Gastrocnemius medialis (tissue), 4 donors: ENCODE measurements around the gene ACTBL2. TPM values are rescaled to one million over a fixed set of nuclear protein-coding genes. Genes with fewer than 3 reads are reported as not detected.

Source experiments
- ATAC-seq, 2 donors: fragments of 150-250 bp; one replicate each; pipeline ENCODE4 v1.9.1; 2016
- DNase-seq, 2 donors: peaks; one replicate each; pipeline ENCODE4 v3.0.0-alpha.2; 2019
- H3K27ac ChIP-seq, 4 donors: fragments of 200-600 bp; sonication (generic); 1 replicate in 1 of 4; 2 replicates in 3 of 4; pipeline ENCODE4 v1.5.1; 2016 to 2018; ENCODE audit warnings: mild to moderate bottlenecking in 2 of 4, moderate library complexity in 1 of 4
- H3K27me3 ChIP-seq, 3 donors: fragments of 200-600 bp; sonication (generic) in 2 of 3; 1 replicate in 1 of 3; 2 replicates in 2 of 3; pipeline versions ENCODE4 v1.5.1 to v1.6.0; 2016 to 2019; ENCODE audit warnings: mild to moderate bottlenecking in 1 of 3, moderate library complexity in 1 of 3
- H3K36me3 ChIP-seq, 2 donors: fragments of 200-600 bp; sonication (generic) in 1 of 2; one replicate each; pipeline ENCODE4 v1.5.1; 2017 to 2018
- H3K4me1 ChIP-seq, 2 donors: fragments of 200-600 bp; sonication (generic) in 1 of 2; one replicate each; pipeline ENCODE4 v1.5.1; 2016 to 2017; ENCODE audit warnings: mild to moderate bottlenecking in 2 of 2
- H3K4me3 ChIP-seq, 4 donors: fragments of 200-600 bp; sonication (generic) in 3 of 4; 1 replicate in 1 of 4; 2 replicates in 3 of 4; pipeline ENCODE4 v1.5.1; 2016 to 2019; ENCODE audit warnings: mild to moderate bottlenecking in 2 of 4
- H3K9me3 ChIP-seq, 3 donors: fragments of 200-600 bp; sonication (generic) in 2 of 3; 1 replicate in 1 of 3; 2 replicates in 2 of 3; pipeline ENCODE4 v1.5.1; 2016 to 2019
- CTCF ChIP-seq, 5 experiments: fragments of 450-650 bp in 3 of 5; fragments of 200-600 bp in 2 of 5; sonication (generic) in 2 of 5; IDR thresholded peaks in 4 of 5; conservative IDR thresholded peaks in 1 of 5; 1 replicate in 4 of 5; 2 replicates in 1 of 5; pipeline ENCODE4 v1.5.1; 2016 to 2019; ENCODE audit warnings: antibody characterized with exemption in 5 of 5, mild to moderate bottlenecking in 3 of 5, moderate library complexity in 3 of 5
- POLR2A ChIP-seq, 2 donors: fragments of 450-650 bp; IDR thresholded peaks; one replicate each; pipeline ENCODE4 v1.6.1; 2017; ENCODE audit warnings: antibody characterized with exemption in 2 of 2, mild to moderate bottlenecking in 2 of 2, moderate library complexity in 2 of 2
- in situ Hi-C, 4 donors: fragments of 200-750 bp; cut with MboI; loops; one replicate each; pipeline versions ENCODE4 v1.15.0 to v1.8.0; 2017; ENCODE audit warnings: low sequenced_read_pairs in 4 of 4
- intact Hi-C: fragments of 100-400 bp; cut with DNase I; formaldehyde crosslinking; loops from one replicate; pipeline ENCODE4 v1.15.1; 2023; ENCODE audit warnings: low total_unique reads
- total RNA-seq, 4 donors: library from RNA; depleted of rRNA; stranded (reverse); fragments of >200 nt; gene quantifications; one replicate each; pipeline versions ENCODE4 v1.1.0 to v1.2.3, GENCODE V29; 2016

The ACTBL2 gene
- total RNA-seq, 4 donors from 2014 or later = not detected

DNA sequence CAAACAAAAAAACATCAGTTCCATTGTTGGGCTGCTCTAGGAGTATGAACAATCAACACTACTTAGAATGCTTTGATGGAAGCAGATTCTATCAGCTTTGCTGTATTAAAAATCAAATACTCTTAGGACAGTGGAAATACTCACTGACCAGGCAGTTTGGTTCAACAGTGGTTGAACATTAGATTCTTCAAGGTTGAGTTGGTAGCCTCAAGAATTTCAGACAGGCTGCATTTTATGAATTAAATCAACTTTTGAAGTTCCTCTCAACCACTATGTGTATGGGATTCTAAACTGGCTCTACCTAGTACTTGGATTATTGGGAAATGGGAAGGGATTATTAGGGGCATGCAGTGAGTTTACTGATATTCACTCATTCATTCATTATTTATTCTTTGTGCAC, 35.0 kb downstream of the ACTBL2 start:
- Histone ChIP-seq H3K36me3 (no peaks in the 10 kb centered on the region), H3K9me3 (no peaks in the 10 kb centered on the region), H3K27ac (no peak overlapping the region), H3K27me3 (no peaks in the 10 kb centered on the region), H3K4me3 (no peak overlapping the region), H3K4me1 (peaks cover 3 to 8% of the 10 kb centered on the region in 2 donors)
- TF ChIP-seq CTCF (IDR thresholded peaks at IDR 0.05 in 4 of 5, conservative IDR thresholded peaks at IDR 0.05 in 1 of 5) (no peak), POLR2A (IDR thresholded peaks at IDR 0.05) (no peak)
- DNase-seq (no peak), ATAC-seq (no peak)
- in situ Hi-C loops = no loop called here
- intact Hi-C loops = no loop called here

- no peaks in the 10 kb centered on the region for H3K9me3 ChIP-seq
- TF ChIP-seq CTCF (IDR thresholded peaks at IDR 0.05 in 4 of 5, conservative IDR thresholded peaks at IDR 0.05 in 1 of 5) (no peak), POLR2A (IDR thresholded peaks at IDR 0.05) (no peak)
- DNase-seq (no peak), ATAC-seq (no peak)
- intact Hi-C loops = no loop called here
- no peak overlapping the region for H3K4me3 ChIP-seq
- no peaks in the 10 kb centered on the region for H3K27me3 ChIP-seq
- H3K36me3 ChIP-seq = no peaks in the 10 kb centered on the region
- no peak overlapping the region for H3K27ac ChIP-seq
- in situ Hi-C loops = no loop called here
- H3K4me1 ChIP-seq = peaks cover 5 to 11% of the 10 kb centered on the region in 2 donors
Measured at GRCh38 chr5:57446966-57447365, 35.6 kb downstream of the ACTBL2 start.

DNA sequence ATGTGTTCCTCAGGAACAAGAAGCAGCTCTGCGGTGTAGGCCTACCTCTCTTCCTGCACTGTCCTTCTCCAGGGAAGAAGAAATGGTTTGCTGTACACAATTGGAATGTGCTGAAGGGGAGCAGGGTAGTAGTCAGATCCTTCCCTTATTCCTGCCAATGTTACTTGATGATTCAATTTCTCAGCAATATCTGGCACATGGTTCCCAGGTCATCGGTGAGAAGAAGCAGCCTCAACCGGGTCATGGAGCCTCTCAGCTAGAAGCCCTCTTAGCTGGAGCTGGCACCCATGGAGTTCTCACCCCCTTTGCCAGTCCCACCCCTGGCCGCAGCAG, 36.9 kb downstream of the ACTBL2 start:
- intact Hi-C loops = no loop called here
- Histone ChIP-seq H3K9me3 (no peaks in the 10 kb centered on the region), H3K4me3 (no peak overlapping the region), H3K4me1 (peaks cover 5 to 11% of the 10 kb centered on the region in 2 donors), H3K27me3 (no peaks in the 10 kb centered on the region), H3K27ac (no peak overlapping the region), H3K36me3 (no peaks in the 10 kb centered on the region)
- ATAC-seq (no peak), DNase-seq (no peak)
- no peak for TF ChIP-seq CTCF (IDR thresholded peaks at IDR 0.05 in 4 of 5, conservative IDR thresholded peaks at IDR 0.05 in 1 of 5)
- TF ChIP-seq POLR2A (IDR thresholded peaks at IDR 0.05) = no peak
- in situ Hi-C loops = no loop called here

- no peak for DNase-seq
- H3K36me3 ChIP-seq = no peaks in the 10 kb centered on the region
- H3K4me1 ChIP-seq = peaks cover 5 to 11% of the 10 kb centered on the region in 2 donors
- no peak overlapping the region for H3K27ac ChIP-seq
- no peak overlapping the region for H3K4me3 ChIP-seq
- H3K27me3 ChIP-seq = no peaks in the 10 kb centered on the region
- TF ChIP-seq POLR2A (IDR thresholded peaks at IDR 0.05) (no peak), CTCF (IDR thresholded peaks at IDR 0.05 in 4 of 5, conservative IDR thresholded peaks at IDR 0.05 in 1 of 5) (no peak)
- intact Hi-C loops = no loop called here
- no peaks in the 10 kb centered on the region for H3K9me3 ChIP-seq
- in situ Hi-C loops = no loop called here
- ATAC-seq = no peak
Measured at GRCh38 chr5:57445006-57445704, 37.5 kb downstream of the ACTBL2 start.
